NCI-H128 (cell line): ENCODE measurements around the gene WIPF1.

Experiments used
- DNase-seq: peaks from one replicate; lab custom pipeline; 2025; ENCODE audit not compliant: unreplicated experiment; lab: John Stamatoyannopoulos, UW

Gene WIPF1

DNA sequence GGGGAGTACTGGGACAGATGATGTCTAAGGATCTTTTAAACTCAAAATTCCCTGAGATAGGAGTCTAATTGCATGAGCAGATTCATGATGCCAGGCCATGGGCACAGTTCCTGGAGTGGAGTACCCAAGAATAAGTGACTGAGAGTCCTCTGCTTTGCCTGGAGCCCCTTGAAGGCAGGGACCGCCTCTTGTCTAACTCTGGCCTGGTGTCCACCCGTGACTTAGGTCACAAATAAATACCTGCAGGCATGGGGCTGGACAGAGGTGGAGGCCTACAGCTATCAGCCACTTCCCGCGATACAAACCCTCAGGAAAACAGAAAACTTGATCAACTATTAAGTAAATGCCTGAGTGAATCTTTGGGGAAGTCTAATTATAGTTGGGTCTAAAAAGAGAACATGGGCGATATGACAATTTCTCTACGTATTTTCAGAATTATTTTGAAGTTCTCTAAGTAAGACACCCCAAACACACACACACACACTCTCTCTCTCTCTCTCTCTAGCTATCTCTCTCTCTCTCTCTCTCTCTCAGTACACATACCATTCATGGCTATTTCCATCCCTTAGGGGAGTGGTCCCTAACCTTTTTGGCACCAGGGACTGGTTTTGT lies 1.8 kb upstream of the WIPF1 start:
- DNase-seq: no peak

DNA sequence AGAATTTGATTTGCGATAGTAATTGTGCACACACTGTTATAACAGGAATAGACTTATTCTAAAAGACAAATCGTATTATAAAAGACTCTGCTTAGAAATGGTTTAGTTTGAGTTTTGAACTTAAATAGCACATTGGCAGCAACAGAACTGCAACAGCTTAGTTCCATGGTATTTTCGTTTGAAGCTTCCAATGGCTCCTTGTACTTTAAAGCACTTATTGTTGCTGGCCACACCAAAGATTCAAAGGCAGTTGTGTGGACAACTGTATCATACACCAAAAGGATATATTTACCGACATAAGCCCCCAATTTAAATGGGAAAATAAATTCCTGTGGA lies 627 bp downstream of the WIPF1 start:
- DNase-seq: no peak

DNA sequence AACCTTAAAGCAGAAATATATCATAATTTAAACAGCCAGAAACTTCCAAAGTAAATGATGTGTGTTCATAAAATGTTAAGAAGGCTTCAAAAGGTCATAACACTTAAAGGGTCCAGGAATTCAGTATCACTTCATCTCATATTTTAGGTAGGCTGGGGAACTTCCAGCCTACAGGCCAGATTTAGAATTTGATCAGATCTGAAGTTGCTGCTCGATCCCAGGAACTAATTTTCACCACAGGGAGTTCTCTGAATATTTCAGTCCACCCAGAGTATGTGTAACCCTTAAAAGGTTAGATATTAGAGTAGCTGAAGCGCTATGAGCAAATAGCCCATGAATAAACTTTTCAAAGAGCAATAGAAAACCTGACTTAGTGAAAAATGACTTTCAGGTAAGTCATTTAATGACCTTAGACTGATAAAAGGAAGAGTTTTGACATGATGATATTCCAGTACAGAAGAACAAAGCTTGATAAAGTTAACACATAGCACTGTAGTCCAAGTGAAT lies 1.7 kb downstream of the WIPF1 start:
- no peak for DNase-seq

DNA sequence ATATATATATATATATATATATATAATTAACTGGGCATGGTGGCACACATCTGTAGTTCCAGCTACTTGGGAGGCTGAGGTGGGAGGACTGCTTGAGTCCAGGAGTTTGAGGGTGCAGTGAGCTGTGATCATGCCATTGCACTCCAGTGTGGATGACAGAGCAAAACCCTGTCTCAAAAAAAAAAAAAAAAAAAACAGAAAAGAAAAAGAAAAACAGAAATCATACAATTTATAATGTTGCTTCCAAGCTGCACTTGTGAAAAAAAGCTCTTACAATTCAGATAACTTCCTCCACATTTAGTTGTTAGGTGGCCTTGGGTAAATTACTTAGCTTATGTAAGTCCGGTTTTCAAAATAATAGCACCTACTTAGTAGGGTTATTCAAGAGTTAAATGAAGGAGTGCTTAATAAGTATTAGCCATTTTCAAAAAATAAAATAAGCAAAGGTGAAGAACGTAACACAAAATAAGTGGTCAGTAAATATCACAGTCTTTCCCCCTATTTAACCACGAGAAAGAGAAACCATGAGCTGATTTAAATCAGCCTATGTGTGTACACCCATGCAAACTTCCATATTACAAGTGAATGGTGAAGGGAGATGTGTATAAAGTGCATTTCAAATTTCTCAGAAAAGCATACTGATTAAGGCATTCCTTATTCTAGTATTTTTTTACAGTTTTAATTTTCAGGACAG lies 2.3 kb downstream of the WIPF1 start:
- no peak for DNase-seq

DNA sequence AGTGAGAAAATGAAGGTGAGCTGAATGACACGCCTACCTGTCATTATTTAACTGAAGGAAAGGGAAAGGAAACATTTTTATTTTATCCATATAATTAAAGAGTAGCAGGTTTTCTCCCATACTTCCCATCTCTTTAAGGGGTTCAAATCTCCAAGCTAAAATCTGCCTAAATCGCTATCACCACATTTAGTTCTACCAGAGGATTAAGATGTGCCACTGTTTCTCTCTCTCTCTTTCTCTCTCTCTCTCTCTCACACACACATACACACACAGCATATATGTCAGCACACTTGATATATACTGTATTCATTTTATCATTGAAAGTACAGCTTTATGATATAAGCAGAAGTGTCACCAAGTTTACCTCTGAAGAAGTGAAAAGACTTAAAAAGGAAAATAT lies 3.1 kb downstream of the WIPF1 start:
- DNase-seq: no peak

DNA sequence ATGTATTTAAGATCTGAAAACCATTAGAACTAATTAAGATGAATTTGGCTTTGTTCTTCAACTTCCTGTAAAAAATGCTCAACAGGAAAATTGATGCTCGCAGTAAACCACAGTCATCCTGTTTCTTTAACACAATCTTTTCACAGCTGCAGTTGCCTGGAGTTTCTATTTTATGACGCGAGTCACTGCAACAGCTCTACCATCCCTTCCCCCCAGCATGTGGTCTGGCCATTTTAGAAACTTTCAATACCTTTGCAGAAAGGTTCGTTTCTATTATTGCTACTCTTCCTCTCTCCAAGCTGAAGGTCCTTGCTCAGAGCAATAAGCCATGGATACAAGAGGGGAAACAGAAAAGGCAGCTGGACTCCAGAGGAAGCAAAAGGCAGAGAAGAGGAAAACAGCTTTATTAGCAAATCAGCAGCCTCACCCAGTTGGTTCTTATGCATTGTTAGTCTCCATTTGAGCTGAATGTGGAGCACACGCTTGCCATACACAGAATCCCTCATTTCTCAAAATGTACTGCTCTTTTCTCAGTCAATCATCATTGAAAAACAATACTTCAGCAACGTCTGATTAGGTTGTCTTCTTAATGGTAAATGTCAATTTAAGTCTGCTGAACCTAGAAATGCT lies 3.9 kb downstream of the WIPF1 start:
- no peak for DNase-seq

DNA sequence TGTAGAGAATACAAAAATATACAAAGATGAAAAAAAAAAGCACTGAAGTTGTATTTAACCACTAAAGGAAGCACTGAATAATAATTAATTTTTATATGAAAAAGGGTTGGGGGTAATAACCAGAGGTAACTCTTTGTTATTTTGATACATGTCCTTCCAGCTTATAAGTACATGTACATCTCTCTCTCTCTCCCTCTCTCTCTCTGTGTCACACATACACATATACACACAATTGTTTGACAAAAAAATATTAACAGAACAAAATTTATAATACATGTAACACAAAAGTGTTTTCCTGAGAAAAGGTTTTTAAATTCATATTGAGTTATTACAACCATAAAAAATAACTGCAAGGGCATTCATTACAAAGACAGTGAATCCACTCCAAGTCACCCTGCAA lies 4.6 kb downstream of the WIPF1 start:
- no peak for DNase-seq

DNA sequence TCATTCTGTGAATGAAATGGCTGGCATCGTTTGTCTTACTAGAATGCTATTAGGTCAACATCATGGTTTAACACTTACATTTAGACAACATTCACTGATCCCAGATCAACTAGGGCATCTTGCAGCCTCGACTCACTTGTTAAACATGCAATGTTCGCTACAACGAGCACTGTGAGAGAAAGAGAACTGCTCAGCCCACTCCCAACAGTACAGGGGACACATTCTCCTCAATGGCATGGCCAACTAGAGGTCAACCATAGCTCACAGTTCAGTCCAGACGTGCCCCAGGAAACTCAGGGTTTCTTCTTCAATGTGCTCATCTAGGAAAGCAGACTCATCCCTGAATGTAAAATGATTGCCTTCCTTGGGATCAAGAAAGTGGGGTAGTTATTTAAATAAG lies 5.9 kb downstream of the WIPF1 start:
- DNase-seq: no peak

DNA sequence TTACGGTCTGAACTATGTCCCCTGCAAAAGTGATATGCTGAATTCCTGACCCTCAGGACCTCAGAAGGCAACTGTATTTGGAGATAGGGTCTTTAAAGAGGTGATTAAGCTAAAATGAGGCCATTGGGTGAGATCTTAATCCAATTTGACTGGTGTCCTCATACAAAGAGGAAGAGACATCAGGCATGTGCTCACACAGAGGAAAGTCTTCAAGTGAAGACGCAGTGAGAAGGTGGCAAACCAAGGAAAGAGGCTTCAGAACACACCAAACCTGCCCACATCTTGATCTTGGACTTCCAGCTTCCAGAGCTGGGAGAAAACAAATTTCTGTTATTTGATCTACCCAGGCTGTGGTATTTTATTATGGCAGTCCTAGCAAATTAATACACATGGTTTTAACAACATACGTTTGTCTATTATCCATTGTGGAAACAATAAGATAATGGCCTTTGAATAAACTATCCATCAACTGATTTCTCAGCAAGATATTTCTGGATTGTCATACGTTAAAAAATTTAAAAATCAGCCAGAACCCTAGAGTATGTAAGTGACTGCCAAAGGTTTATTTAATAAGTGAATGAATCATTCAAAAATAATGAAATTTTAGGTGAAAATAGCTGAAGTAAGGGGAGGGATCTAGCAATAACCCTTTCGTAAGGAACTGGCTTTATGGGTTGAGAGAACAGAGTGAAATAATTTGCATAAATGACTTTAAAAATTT lies 6.5 kb downstream of the WIPF1 start:
- DNase-seq: no peak

DNA sequence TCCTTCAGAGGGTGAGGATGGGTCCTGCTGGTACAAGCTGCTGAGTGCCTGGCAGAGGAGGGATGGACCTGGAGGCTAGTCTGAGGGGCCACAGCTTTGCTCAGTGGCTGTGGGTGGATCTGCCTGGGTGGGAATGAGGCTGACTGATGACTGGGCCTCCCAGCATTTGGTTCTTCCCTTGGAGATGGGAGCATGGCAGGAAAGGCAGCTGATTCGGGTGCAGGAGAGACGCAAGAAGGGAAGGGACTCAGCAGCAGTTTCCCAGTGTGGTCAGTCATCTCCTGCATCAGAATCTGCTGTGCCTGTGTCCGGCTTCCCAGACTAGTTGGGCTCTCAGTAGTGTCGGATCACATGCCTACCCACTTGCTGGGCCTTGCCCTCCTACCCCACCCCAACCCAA lies 7.3 kb downstream of the WIPF1 start:
- DNase-seq: no peak

DNA sequence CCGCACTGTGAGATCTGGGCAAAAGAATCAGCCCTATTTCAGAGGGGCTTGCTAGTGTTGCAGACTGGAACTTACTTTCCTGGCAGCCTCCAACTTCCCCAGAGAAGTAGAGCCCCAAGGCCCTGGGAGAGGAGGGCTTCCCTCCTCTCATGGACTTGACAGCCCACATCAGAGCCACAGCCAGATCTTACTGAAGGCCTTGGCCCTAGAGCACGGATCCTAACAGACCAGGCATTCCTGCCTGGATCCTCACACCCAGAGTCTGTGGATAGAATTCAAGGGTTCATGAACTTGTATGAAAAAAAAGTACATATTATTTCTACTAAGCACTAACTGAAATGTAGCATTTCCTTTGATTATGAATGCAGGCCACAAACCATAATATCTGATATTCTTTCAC lies 8.3 kb downstream of the WIPF1 start:
- no peak for DNase-seq

DNA sequence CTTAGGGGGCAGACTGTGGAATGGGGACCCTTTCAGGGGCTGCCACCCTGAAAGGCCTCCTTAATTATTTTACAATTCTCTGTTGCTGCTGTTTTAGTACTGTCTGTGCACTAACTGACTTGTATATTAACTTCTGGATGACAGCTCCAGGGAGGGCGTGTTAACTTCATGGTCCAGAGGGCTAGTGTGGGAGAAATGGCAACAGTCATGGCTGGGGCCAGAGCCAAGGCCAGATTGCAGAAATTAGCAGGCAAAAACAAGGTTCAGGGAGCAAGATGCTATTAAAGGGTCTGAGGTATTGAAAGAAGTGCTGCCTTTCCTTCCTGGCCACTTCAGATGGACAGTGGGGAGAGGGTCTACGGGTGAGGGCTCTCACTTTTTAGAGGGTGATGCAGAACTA lies 9.1 kb downstream of the WIPF1 start:
- no peak for DNase-seq

DNA sequence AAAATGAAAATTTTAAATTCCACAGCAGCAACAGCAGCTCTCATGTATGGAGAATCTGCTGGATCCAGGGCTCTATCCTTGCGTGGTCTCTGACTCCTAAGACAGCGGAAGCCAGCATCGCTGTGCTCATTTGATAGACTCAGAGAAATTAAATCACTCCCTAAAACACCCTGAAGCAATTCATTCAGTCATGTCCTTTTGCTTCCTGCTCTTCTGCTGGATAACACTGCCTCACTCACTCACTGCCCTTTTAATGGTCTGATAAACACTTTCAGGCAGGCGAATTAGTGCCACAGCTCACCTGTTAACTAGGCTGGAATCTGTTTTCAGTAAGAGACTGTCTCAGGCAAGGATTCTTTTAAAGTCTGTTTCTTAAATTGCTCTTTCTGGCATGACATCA lies 10.0 kb downstream of the WIPF1 start:
- no peak for DNase-seq

DNA sequence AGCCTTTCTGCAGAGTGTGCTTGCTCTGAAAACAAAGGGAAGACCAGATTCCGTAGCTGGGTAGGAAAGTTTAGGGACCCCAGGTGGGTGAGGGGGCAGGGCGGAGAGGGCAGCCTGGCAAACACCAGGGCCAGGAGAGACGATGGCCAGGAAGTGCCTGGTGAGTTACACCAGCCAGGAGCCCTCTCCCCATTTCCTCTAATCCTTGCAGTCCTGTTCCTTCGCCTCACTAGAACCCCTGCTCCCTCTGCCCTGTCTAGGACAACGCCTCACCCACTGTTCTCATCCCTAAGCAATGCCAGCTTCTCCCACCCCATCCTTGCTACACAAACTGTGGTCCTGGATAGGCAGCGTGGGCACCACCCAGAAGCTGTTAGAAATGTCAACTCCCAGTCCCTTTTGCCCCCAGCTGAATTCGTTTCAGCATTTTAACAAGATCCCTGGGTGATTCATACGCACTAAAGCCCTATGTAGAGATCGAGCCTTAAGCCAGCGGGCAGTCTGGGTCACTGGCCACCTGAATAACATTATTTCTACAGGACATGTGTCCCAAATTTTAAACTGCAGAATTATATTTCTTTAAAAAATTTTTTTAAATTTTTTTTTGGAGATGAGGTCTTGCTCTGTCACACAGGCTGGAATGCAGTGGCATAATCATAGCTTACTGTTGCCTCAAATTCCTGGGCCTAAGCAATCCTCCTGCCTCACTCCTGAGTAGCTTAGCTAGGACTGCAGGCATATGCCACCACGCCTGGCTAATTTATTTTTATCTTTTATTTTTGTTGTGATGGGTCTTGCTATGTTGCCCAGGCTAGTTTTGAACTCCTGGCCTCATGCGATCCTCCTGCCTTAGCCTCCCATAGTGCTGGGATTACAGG lies 10.9 kb downstream of the WIPF1 start:
- no peak for DNase-seq

DNA sequence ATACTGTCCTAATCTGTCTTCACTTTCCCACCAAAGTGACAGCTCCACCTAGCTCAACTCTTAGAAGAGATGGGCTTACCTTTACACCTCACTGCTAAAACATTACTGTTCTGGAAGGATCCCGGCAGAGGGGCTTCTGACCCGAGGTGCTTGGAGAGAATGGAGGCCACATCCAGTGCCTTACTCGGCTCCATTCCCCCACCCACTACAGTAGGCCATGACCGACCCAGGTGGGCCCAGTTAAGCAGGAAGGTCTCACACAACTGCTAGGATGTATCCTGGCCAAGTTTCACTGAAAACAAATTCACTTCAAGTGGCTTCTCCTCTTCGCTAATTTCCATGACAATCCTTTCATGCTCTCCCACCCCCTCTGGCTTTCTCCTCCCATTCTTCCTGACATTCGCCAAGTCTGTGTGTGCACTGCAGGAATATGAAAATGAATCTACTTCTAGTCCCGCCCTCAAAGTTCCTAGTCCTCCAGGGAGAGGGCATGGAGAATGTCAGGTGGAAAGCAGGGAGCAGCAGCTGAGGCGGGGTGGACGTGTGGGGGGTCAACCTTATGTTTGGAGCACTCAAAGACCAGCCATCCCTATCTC lies 11.8 kb downstream of the WIPF1 start:
- no peak for DNase-seq

DNA sequence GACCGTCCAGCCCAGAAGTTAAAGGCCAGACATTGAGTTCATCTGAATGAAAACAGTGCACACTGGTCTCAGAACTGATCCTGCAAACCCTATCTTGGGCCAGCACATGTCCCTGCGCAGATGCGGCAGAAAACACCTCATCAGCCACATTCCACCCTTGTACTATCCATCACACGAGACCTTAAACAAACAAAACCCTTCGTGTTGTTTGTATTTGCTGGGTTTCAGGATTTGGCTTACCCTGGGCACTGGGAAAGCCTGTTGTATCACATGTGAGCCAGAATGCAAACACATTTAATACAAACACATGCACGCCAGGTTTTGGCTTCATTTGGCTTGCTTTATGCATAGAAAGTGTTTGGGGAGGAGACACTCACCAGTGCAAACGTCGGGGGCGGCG lies 12.5 kb downstream of the WIPF1 start:
- no peak for DNase-seq

DNA sequence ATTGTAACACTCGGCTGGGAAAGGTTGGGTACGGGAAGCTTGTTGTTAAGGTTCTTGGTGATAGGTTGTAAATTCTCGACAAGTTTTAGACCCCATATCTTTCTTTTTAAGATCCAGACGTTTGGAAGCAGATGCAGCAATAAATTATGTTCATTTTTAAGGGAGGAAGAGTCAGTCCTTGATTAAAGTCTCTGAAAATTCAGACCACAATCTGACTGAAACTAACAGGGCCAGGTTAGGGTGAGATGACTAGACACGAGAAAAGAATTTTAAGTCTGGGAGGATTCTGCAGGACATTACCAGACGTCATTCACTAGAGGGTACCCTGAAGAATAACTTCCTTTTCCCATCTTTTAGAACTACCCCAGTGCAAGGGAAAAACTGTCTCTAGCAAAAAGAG lies 16.1 kb downstream of the WIPF1 start:
- no peak for DNase-seq

DNA sequence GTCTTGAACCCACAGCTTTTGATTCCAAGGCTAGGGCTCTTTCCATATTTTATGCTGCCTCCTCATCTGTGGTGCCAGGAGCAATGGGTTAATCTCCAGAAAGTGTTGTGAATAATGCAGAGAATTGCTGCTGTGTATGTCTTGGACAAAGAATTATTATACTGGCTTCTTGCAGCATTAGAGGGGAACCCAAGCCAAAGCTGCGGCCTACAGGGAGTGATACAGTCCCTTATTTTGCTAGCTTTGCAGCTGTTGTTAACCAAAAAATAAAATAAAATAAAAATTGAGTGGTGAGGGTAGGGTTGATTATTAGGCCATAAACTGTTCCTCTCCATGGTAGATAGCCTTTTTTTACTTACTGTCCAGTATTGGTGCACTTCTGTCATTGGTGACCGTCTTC lies 16.7 kb downstream of the WIPF1 start:
- DNase-seq: no peak

DNA sequence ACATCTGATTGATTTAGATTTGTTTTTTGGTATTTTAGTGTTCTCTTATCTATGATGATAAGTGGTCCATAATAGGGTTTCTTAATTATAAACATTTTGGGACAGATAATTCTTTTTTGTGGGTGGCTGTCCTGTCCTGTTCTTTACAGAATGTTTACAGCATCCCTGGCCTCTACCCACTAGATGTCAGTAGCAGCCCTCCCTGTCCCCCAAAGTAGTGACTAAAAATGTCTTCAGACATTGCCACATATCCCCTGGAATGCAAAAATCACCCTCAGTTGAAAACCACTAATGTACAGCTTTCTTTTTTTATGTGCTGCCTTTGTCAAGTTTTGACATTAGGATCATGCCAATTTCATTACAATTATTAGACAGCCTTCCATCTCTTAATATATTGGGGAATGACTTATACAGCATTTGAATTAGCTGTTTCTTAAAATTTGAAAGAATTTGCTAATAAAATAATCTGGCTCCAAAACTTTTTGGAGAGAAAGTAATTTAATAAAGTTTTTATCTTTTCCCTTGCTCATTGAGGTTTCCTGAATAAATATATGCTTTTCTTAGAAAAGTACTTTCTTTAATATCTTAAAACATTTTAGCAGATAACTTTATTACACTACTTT lies 19.5 kb downstream of the WIPF1 start:
- DNase-seq: no peak

DNA sequence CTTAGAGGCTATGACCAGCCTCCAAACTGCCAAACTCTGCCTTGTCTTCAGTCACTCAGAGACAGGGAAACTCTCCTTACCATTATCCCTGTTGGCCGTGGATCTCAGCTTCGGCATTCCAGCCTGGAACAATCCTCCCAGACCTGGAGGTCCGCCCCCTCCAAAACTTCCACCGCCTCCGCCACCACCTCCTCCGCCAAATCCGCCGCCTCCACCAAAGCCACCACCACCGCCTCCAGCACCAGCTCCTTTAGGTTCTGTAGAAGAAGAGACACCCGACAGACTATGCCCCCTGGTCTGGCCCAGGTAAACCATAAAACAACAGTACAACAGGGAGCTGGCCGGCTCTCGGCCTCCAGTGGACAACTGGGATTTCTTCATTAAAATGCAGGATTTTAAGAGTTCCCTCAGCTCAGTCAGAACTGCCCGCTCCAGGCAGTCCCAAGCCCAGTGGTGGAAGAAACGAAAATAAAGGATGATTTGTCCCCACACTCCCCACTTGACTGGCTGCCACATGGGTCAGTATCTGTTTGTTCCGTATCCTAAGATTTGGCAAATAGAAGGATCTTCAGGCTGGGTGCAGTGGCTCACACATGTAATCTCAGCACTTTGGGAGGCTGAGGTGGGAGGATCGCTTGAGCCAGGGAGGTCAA lies 22.4 kb downstream of the WIPF1 start:
- no peak for DNase-seq
